Thoracic aorta (tissue), 2 donors: ENCODE data around the gene ZNF385C. TPM values are rescaled to one million over a fixed set of nuclear protein-coding genes. Genes with fewer than 3 reads are reported as not detected.

Experiments
- ATAC-seq: fragments of 150-250 bp; one replicate; pipeline ENCODE4 v1.8.0; 2017; ENCODE audit warnings: low read depth; ENCODE audit not compliant: insufficient number of reproducible peaks, low FRiP score
- DNase-seq: peaks from one replicate; pipeline ENCODE4 v3.0.0-alpha.2; 2020; ENCODE audit warnings: low spot score
- H3K27ac ChIP-seq, 2 donors: fragments of 200-600 bp; sonication (generic); 1 replicate in 1 of 2; 2 replicates in 1 of 2; pipeline ENCODE4 v1.5.1; 2016; ENCODE audit warnings: mild to moderate bottlenecking in 2 of 2, moderate library complexity in 2 of 2
- H3K27me3 ChIP-seq: fragments of 200-600 bp; sonication (generic); replicated peaks from 2 replicates; pipeline ENCODE4 v1.6.0; 2016; ENCODE audit warnings: mild to moderate bottlenecking; ENCODE audit not compliant: insufficient read depth
- H3K36me3 ChIP-seq: fragments of 200-600 bp; sonication (generic); one replicate; pipeline ENCODE4 v1.5.1; 2016
- H3K4me1 ChIP-seq, 2 donors: fragments of 200-600 bp; sonication (generic); 1 replicate in 1 of 2; 2 replicates in 1 of 2; pipeline versions ENCODE4 v1.5.1 to v1.6.0; 2016; ENCODE audit warnings: low read depth in 2 of 2, mild to moderate bottlenecking in 1 of 2; ENCODE audit not compliant: control insufficient read depth in 1 of 2
- H3K4me3 ChIP-seq: fragments of 200-600 bp; sonication (generic); 2 replicates; pipeline ENCODE4 v1.5.1; 2016; ENCODE audit warnings: mild to moderate bottlenecking
- H3K9me3 ChIP-seq: fragments of 200-600 bp; sonication (generic); 2 replicates; pipeline ENCODE4 v1.5.1; 2016
- total RNA-seq, 2 donors: library from RNA; depleted of rRNA; stranded (reverse); fragments of >200 nt; gene quantifications; one replicate each; pipeline versions ENCODE4 v1.1.0 to v1.2.3, GENCODE V29; 2016
- TF ChIP-seq, protein P1 (sequence below): fragments of 200-600 bp; sonication (generic); IDR thresholded peaks from one replicate; pipeline ENCODE4 v1.5.1; 2019; ENCODE audit warnings: antibody characterized with exemption

The ZNF385C gene
- total RNA-seq, 2 donors from 2014 or later: not detected

DNA sequence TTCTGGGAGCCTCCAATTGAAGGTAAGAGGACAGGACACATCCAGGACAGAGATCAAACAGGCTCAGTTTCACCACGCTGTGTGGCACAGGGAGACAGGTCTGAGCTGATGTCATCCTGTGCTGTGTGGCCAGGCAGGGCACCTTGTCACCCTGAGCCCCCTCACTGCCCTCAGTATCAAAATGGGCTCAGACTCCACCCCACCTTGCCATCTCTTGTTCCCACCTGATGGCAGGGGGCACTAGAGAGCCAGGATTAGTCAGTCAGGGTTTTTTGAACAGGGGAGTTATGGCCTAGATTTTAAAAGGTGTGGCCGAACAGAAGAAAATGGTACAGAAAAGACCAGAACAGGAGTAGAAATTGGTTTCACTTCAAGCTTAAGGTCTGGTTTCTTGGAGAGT is 20.3 kb upstream of the ZNF385C start:
- Histone ChIP-seq H3K4me1 (peaks cover 7 to 10% of the 10 kb centered on the region in 2 donors), H3K27ac (no peak overlapping the region), H3K9me3 (no peaks in the 10 kb centered on the region), H3K27me3 (no peaks in the 10 kb centered on the region), H3K4me3 (no peak overlapping the region), H3K36me3 (no peaks in the 10 kb centered on the region)
- no peak for ATAC-seq
- TF ChIP-seq, protein P1, sequence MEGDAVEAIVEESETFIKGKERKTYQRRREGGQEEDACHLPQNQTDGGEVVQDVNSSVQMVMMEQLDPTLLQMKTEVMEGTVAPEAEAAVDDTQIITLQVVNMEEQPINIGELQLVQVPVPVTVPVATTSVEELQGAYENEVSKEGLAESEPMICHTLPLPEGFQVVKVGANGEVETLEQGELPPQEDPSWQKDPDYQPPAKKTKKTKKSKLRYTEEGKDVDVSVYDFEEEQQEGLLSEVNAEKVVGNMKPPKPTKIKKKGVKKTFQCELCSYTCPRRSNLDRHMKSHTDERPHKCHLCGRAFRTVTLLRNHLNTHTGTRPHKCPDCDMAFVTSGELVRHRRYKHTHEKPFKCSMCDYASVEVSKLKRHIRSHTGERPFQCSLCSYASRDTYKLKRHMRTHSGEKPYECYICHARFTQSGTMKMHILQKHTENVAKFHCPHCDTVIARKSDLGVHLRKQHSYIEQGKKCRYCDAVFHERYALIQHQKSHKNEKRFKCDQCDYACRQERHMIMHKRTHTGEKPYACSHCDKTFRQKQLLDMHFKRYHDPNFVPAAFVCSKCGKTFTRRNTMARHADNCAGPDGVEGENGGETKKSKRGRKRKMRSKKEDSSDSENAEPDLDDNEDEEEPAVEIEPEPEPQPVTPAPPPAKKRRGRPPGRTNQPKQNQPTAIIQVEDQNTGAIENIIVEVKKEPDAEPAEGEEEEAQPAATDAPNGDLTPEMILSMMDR: no peak
- DNase-seq: no peak

DNA sequence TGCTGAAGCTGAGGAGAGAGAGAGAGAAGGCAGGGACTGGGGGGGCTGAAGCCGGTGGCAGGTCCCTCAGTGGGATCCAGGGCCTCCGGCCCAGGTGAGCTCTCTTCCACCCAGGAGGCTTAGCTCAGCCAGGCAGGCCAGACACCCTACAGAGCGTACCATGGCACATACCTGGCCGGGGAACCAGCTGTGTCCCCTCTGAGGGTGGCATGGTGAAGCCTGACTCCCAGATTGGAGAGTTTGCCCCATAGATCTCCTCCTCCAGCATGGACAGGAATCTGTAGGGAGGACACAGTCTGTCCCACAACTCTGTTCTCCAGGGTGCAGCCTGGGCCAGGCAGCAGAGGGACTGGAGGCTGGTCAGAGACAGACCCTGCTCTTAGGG is 19.8 kb upstream of the ZNF385C start:
- H3K4me1 ChIP-seq: peaks cover 10 to 12% of the 10 kb centered on the region in 2 donors
- no peaks in the 10 kb centered on the region for H3K36me3 ChIP-seq
- ATAC-seq: no peak
- H3K27ac ChIP-seq: no peak overlapping the region
- TF ChIP-seq, protein P1: no peak
- H3K27me3 ChIP-seq: no peaks in the 10 kb centered on the region
- H3K4me3 ChIP-seq: no peak overlapping the region
- no peak for DNase-seq
- H3K9me3 ChIP-seq: no peaks in the 10 kb centered on the region

DNA sequence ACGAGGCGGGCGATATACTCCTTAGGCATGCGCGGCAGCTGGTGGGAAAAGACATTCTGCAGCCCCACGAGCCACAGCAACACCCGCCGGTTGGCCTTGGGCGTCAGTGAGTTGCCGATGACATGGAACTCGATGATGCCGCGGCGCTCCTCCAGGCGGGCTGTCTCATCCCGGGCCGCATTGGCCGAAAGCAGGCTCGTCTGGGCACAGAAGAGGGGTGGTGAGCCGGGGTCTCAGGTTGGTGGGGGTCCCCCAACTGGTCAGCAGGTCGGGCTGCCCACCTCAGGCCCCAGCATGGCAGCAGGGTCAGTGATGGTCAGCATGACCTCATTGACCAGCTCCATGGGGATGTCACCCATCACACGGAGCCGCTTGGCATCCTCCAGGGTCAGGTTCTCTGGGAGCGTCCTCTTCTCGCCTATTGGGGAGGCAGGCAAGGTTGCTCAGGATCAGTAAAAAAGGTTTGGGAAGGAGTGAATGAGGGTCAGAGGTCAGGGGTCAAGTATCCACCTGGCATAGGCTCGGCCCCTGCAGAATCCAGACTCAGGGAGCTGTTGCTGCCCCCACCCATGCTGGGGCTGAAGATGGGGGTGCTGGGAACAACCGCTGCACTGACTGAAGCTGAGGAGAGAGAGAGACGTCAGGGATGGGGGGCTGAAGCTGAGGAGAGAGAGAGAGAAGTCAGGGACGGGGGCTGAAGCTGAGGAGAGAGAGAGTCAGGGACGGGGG is 19.3 kb upstream of the ZNF385C start:
- TF ChIP-seq, protein P1: no peak
- DNase-seq (no peak), ATAC-seq (no peak)
- Histone ChIP-seq H3K9me3 (no peaks in the 10 kb centered on the region), H3K36me3 (no peaks in the 10 kb centered on the region), H3K27ac (no peak overlapping the region), H3K27me3 (no peaks in the 10 kb centered on the region), H3K4me3 (no peak overlapping the region), H3K4me1 (peaks cover 14 to 17% of the 10 kb centered on the region in 2 donors)

- no peak overlapping the region for H3K4me3 ChIP-seq
- TF ChIP-seq, protein P1: peak; percentile 85
- peaks cover 14 to 19% of the 10 kb centered on the region in 2 donors for H3K4me1 ChIP-seq
- H3K27me3 ChIP-seq: no peaks in the 10 kb centered on the region
- ATAC-seq (no peak), DNase-seq (peak; percentile 64)
- no peak overlapping the region for H3K27ac ChIP-seq
- no peaks in the 10 kb centered on the region for H3K9me3 ChIP-seq
- no peaks in the 10 kb centered on the region for H3K36me3 ChIP-seq
These were observed 18.6 kb upstream of the ZNF385C start for GRCh38 chr17:42116705-42117396.

- no peaks in the 10 kb centered on the region for H3K9me3 ChIP-seq
- no peak overlapping the region for H3K27ac ChIP-seq
- ATAC-seq (no peak), DNase-seq (no peak)
- TF ChIP-seq, protein P1: no peak
- no peaks in the 10 kb centered on the region for H3K27me3 ChIP-seq
- H3K4me1 ChIP-seq: peaks cover 14 to 20% of the 10 kb centered on the region in 2 donors
- peaks cover under 1% of the 10 kb centered on the region for H3K36me3 ChIP-seq
- H3K4me3 ChIP-seq: no peak overlapping the region
These were observed 15.8 kb upstream of the ZNF385C start for GRCh38 chr17:42114118-42114517.
